Urothelium cell line (cell line): ENCODE data around the gene NDUFA5.
"Not testable (repeated sequence)": the region's sequence is repeated elsewhere in the genome, so short reads cannot be mapped to it uniquely, and the experiment has no call there.

Experiments
- DNase-seq: peaks from one replicate; pipeline ENCODE4 v3.0.0; 2011; ENCODE audit warnings: low spot score, mixed read lengths
- FAIRE-seq: peaks from 2 replicates; lab custom pipeline; 2011; peaks lifted over from hg19 to GRCh38; lab: Jason Lieb, UNC

NDUFA5 gene

DNA sequence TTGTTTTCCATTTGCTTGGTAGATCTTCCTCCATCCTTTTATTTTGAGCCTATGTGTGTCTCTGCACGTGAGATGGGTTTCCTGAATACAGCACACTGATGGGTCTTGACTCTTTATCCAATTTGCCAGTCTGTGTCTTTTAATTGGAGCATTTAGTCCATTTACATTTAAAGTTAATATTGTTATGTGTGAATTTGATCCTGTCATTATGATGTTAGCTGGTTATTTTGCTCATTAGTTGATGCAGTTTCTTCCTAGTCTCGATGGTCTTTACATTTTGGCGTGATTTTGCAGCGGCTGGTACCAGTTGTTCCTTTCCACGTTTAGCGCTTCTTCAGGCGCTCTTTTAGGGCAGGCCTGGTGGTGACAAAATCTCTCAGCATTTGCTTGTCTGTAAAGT is 31.1 kb downstream of the NDUFA5 start:
- FAIRE-seq: not testable (repeated sequence)

GRCh38 chr7:123522066-123522465 is 35.6 kb downstream of the NDUFA5 start:
- DNase-seq (no peak), FAIRE-seq (no peak)

More for the DNA sequence above, 31.1 kb downstream of the NDUFA5 start:
- not testable (repeated sequence) for DNase-seq

DNA sequence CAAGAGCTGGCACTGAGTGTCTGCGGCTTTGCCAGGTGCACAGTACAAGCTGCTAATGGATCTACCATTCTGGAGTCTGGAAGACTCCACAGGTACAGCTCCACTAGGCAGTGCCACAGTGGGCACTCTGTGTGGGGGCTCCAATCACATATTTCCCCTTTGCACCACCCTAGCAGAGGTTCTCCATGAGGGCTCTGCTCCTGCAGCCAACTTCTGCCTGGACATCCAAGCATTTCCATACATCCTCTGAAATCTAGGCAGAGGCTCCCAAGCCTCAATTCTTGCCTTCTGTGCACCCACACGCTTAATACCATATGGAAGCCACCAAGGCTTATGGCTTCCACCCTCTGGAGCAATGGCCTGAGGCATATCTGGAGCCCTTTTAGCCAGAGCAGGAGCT is 52.4 kb downstream of the NDUFA5 start:
- no peak for DNase-seq

GRCh38 chr7:123502201-123502600 is 55.4 kb downstream of the NDUFA5 start:
- DNase-seq (no peak), FAIRE-seq (no peak)

More for the DNA sequence above, 52.4 kb downstream of the NDUFA5 start:
- FAIRE-seq: no peak

DNA sequence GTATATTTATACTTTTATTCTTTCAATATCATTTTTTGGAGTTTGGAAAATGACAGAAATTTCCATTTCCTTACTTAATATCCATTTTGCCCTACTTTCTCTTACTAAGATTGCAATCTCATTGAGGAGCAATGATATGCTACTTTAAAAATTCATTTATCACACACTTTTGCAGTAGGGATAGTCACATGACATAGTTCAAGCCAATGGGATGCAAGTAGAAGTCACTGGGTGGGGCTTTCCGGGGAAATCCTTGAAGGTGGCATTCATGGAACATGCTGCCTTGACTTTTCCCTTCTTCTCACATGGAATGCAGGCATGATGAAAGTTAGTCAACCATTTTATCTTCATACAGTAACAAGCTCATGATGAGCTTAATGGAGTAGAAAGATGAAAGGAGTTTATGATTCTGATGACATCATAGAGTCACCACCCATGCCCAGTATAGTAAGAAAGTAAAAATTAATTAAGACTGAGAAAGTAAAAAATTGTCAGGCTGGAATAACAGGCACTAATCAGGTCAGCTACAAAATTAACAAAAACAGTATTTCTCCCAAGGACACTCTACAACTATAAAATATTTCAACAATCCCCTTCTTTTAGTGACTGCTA is 56.6 kb downstream of the NDUFA5 start:
- DNase-seq (no peak), FAIRE-seq (no peak)

DNA sequence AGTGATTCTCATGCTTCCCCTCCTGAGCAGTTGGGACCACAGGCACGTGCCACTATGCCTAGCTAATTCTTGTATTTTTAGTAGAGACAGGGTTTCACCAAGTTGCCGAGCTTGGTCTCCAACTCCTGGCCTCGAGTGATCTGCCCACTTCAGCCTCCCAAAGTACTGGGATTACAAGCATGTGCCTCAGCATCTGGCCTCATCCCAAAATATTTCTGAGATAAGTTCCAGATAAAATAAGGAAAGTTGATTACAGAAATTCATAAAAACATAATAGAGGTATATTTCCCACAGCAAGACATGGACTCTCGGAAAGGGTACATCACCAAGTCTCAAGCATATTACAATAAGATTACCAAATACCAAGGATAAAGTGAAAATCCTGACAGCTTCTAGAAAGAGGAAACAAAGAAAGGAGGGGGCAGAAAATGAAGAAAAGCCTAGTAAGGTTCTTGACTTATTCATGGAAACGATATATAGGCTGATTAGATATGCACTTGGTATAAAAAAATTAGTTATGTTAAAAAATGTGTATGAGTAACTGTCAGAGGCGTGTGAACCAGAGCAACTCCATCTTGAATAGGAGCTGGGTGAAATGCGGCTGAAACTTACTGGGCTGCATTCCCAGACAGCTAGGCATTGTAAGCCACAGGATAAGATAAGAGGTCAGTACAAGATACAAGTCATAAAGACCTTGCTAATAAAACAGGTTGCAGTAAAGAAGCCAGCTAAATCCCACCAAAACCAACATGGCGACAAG is 58.2 kb downstream of the NDUFA5 start:
- FAIRE-seq (no peak), DNase-seq (no peak)

DNA sequence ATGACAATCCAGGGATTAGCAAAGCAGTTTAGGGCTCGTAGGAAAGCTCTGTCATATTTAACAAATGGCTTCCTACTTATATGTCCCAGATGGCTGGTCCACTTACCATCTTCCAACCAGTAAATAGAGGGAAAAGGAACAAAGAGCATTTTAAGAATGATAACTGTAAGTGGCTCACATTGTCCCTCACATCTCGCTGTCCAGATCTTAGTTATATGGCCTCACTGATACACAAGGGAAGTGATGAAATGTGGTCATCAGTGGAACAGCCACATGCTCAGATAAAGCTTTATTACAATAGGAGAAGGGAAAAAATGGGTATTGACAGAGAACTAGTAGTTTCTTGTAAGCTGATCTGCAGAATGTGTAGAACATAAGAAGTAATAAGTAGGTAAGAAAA is 59.0 kb downstream of the NDUFA5 start:
- DNase-seq (no peak), FAIRE-seq (no peak)

DNA sequence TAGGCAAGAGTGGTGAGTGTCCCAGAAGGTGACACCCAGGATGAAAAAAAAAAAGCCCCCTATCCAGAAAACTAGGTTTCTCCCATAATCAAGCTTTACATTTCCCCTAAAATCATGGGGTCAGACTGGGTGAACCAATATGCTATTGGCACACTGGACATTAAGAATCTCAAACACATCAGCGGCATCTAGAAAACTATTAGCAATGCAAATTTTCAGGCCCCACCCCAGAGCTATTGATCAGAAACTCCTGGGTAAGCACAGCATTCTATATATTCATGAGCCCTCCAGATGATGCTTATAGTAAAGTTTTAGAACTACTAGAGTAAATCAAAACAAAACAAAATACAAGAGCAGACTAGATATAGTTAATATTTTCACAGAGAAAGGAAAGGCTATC is 59.6 kb downstream of the NDUFA5 start:
- DNase-seq: no peak
- FAIRE-seq: no peak

- no peak for FAIRE-seq
- DNase-seq: no peak
Observed at GRCh38 chr7:123494193-123494796, 63.3 kb downstream of the NDUFA5 start.

GRCh38 chr7:123492485-123492884 is 65.1 kb downstream of the NDUFA5 start:
- DNase-seq (peak; percentile 3), FAIRE-seq (no peak)
